H1 (cell line): ENCODE measurements around the gene KISS1R. TPM values are rescaled to one million over a fixed set of nuclear protein-coding genes. Genes with fewer than 3 reads are reported as not detected.

Source experiments
- CTCF ChIA-PET: fragments of 300-600 bp; sonication (Branson Sonifier 250); formaldehyde crosslinking; loops from one replicate; lab custom pipeline; 2021; ENCODE audit not compliant: partially characterized antibody; lab: Charles Lee
- POLR2A ChIA-PET: fragments of 300-600 bp; sonication (Branson Sonifier 250); formaldehyde crosslinking; loops from one replicate; lab custom pipeline; 2021; ENCODE audit warnings: inconsistent platforms; ENCODE audit not compliant: partially characterized antibody; lab: Charles Lee
- DNase-seq, 2 experiments: peaks; one replicate each; pipeline versions ENCODE4 v3.0.0 to v3.0.0-alpha.2; 2010 to 2022; ENCODE audit warnings: low spot score in 2 of 2, low read depth in 1 of 2, mixed read lengths in 1 of 2
- FAIRE-seq: peaks from 2 replicates; lab custom pipeline; 2011; peaks lifted over from hg19 to GRCh38; lab: Jason Lieb, UNC
- H2AFZ ChIP-seq: 2 replicates; pipeline ENCODE4 v1.8.1; 2012; ENCODE audit warnings: low read length, inconsistent platforms
- H2AK5ac ChIP-seq: 2 replicates; pipeline ENCODE4 v1.6.1; 2013; ENCODE audit warnings: low read depth, low read length
- H2BK120ac ChIP-seq: replicated peaks from 2 replicates; pipeline ENCODE3; 2013; ENCODE audit warnings: low read depth, low read length, inconsistent platforms
- H2BK12ac ChIP-seq: 2 replicates; pipeline ENCODE4 v1.6.1; 2013; ENCODE audit warnings: low read depth, low read length
- H2BK15ac ChIP-seq: 2 replicates; pipeline ENCODE4 v1.6.1; 2013; ENCODE audit warnings: low read length
- H2BK20ac ChIP-seq: 2 replicates; pipeline ENCODE4 v1.6.1; 2013; ENCODE audit warnings: low read length
- H2BK5ac ChIP-seq: 2 replicates; pipeline ENCODE4 v1.6.1; 2013; ENCODE audit warnings: low read depth, low read length
- H3K14ac ChIP-seq: 2 replicates; pipeline ENCODE4 v1.6.1; 2013; ENCODE audit warnings: inconsistent platforms; ENCODE audit not compliant: insufficient read length
- H3K18ac ChIP-seq: 2 replicates; pipeline ENCODE4 v1.6.1; 2013; ENCODE audit warnings: low read length; ENCODE audit errors: extremely low read depth
- H3K23ac ChIP-seq: 2 replicates; pipeline ENCODE4 v1.6.1; 2013; ENCODE audit warnings: inconsistent platforms; ENCODE audit not compliant: insufficient read length
- H3K23me2 ChIP-seq: 2 replicates; pipeline ENCODE4 v1.6.1; 2013; ENCODE audit warnings: low read depth, low read length
- H3K27ac ChIP-seq: 2 replicates; pipeline ENCODE4 v1.6.1; 2011; ENCODE audit warnings: low read depth, low read length, inconsistent platforms
- H3K27me3 ChIP-seq, 4 experiments: replicated peaks in 1 of 4; 1 replicate in 1 of 4; 2 replicates in 3 of 4; pipeline versions ENCODE4 v1.6.1 to v1.8.1; 2011 to 2013; ENCODE audit warnings: low read length in 3 of 4, mild to moderate bottlenecking in 3 of 4, inconsistent platforms in 2 of 4, mixed read lengths in 2 of 4, moderate library complexity in 1 of 4; ENCODE audit not compliant: control insufficient read depth in 3 of 4, insufficient read depth in 3 of 4; ENCODE audit errors: extremely low read depth in 1 of 4
- H3K36me3 ChIP-seq, 4 experiments: 2 replicates each; pipeline versions ENCODE4 v1.6.1 to v1.8.1; 2011 to 2013; ENCODE audit warnings: mild to moderate bottlenecking in 4 of 4, low read length in 3 of 4, moderate library complexity in 2 of 4, control low read depth in 1 of 4, inconsistent platforms in 1 of 4; ENCODE audit not compliant: insufficient read depth in 4 of 4, control insufficient read depth in 2 of 4
- H3K4ac ChIP-seq: replicated peaks from 2 replicates; pipeline ENCODE3; 2013; ENCODE audit warnings: low read length, low read depth, mixed read lengths, inconsistent platforms; ENCODE audit not compliant: insufficient read length
- H3K4me1 ChIP-seq, 4 experiments: replicated peaks in 1 of 4; 1 replicate in 1 of 4; 2 replicates in 3 of 4; pipeline versions ENCODE4 v1.6.1 to v1.8.1; 2011 to 2013; ENCODE audit warnings: low read length in 3 of 4, inconsistent platforms in 2 of 4, mixed read lengths in 1 of 4; ENCODE audit not compliant: insufficient read depth in 4 of 4, control insufficient read depth in 3 of 4
- H3K4me2 ChIP-seq, 2 experiments: 2 replicates each; pipeline versions ENCODE4 v1.6.1 to v1.8.1; 2011 to 2013; ENCODE audit warnings: low read depth in 2 of 2, low read length in 2 of 2, control low read depth in 1 of 2, inconsistent platforms in 1 of 2, mild to moderate bottlenecking in 1 of 2; ENCODE audit not compliant: insufficient read depth in 1 of 2
- H3K4me3 ChIP-seq, 4 experiments: fragments of 200-600, 300-600 bp in 1 of 4; sonication (generic), shearing (Covaris generic), sonication (Bioruptor Twin) in 1 of 4; 2 replicates each; pipeline versions ENCODE4 v1.5.1 to v1.8.1; 2011 to 2016; ENCODE audit warnings: low read length in 4 of 4, low read depth in 3 of 4, control low read depth in 2 of 4, inconsistent platforms in 2 of 4, mild to moderate bottlenecking in 2 of 4, mixed read lengths in 1 of 4, moderate library complexity in 1 of 4; ENCODE audit not compliant: insufficient read depth in 2 of 4; ENCODE audit errors: extremely low read depth in 1 of 4
- H3K56ac ChIP-seq: replicated peaks from 2 replicates; pipeline ENCODE3; 2013; ENCODE audit warnings: low read depth, mild to moderate bottlenecking, mixed read lengths, low read length, inconsistent platforms; ENCODE audit not compliant: insufficient read length
- H3K79me1 ChIP-seq: 2 replicates; pipeline ENCODE4 v1.6.1; 2013; ENCODE audit warnings: low read depth, low read length, control low read depth
- H3K79me2 ChIP-seq, 2 experiments: 2 replicates each; pipeline versions ENCODE4 v1.6.1 to v1.8.1; 2012 to 2013; ENCODE audit warnings: low read length in 2 of 2, mild to moderate bottlenecking in 2 of 2, inconsistent platforms in 1 of 2; ENCODE audit not compliant: insufficient read depth in 2 of 2, control insufficient read depth in 1 of 2
- H3K9ac ChIP-seq, 4 experiments: replicated peaks in 1 of 4; 1 replicate in 1 of 4; 2 replicates in 3 of 4; pipeline versions ENCODE4 v1.6.1 to v1.8.1; 2011 to 2013; ENCODE audit warnings: low read depth in 3 of 4, low read length in 3 of 4, control low read depth in 2 of 4, mild to moderate bottlenecking in 2 of 4, moderate library complexity in 2 of 4, inconsistent platforms in 1 of 4; ENCODE audit errors: extremely low read depth in 1 of 4
- H3K9me3 ChIP-seq, 2 experiments: 2 replicates each; pipeline versions ENCODE4 v1.6.1 to v1.8.1; 2012 to 2013; ENCODE audit warnings: mild to moderate bottlenecking in 2 of 2, moderate library complexity in 2 of 2, control low read depth in 1 of 2, inconsistent platforms in 1 of 2, low read depth in 1 of 2, low read length in 1 of 2, mixed read lengths in 1 of 2; ENCODE audit not compliant: insufficient read depth in 2 of 2
- H4K20me1 ChIP-seq, 2 experiments: replicated peaks in 1 of 2; 2 replicates each; pipeline versions ENCODE3 to v1.8.1; 2011 to 2013; ENCODE audit warnings: inconsistent platforms in 2 of 2, low read length in 2 of 2, mild to moderate bottlenecking in 1 of 2; ENCODE audit not compliant: insufficient read depth in 2 of 2, control insufficient read depth in 1 of 2
- H4K5ac ChIP-seq: 2 replicates; pipeline ENCODE4 v1.6.1; 2013; ENCODE audit warnings: low read length, low read depth, mixed read lengths, inconsistent platforms; ENCODE audit not compliant: insufficient read length
- H4K8ac ChIP-seq: 2 replicates; pipeline ENCODE4 v1.8.0; 2013; ENCODE audit warnings: mild to moderate bottlenecking, moderate library complexity, low read length, inconsistent platforms; ENCODE audit not compliant: insufficient read depth; ENCODE audit errors: extremely low read depth
- H4K91ac ChIP-seq: replicated peaks from 2 replicates; pipeline ENCODE3; 2013; ENCODE audit warnings: low read length, mixed read lengths, inconsistent platforms; ENCODE audit not compliant: insufficient read length
- CEBPB ChIP-seq: IDR thresholded peaks from 2 replicates; pipeline ENCODE4 v1.6.1; 2012; ENCODE audit warnings: low read depth, low read length
- CHD1 ChIP-seq: IDR thresholded peaks from 2 replicates; pipeline ENCODE4 v1.6.1; 2012; ENCODE audit warnings: low read depth, low read length, improper control_type of control experiment
- CREB1 ChIP-seq: IDR thresholded peaks from 2 replicates; pipeline ENCODE4 v1.6.1; 2012; ENCODE audit warnings: inconsistent platforms
- GTF2F1 ChIP-seq: IDR thresholded peaks from 2 replicates; pipeline ENCODE4 v1.6.1; 2012; ENCODE audit warnings: low read depth, low read length, improper control_type of control experiment, borderline replicate concordance
- RFX5 ChIP-seq: IDR thresholded peaks from 2 replicates; pipeline ENCODE4 v1.6.1; 2011; ENCODE audit warnings: low read depth, low read length, improper control_type of control experiment, borderline replicate concordance
- SIRT6 ChIP-seq: IDR thresholded peaks from one replicate; pipeline ENCODE4 v1.7.1; 2012; ENCODE audit warnings: low read length, inconsistent platforms
- SP1 ChIP-seq: IDR thresholded peaks from 2 replicates; pipeline ENCODE4 v1.6.1; 2011; ENCODE audit warnings: low read depth, low read length
- SUZ12 ChIP-seq: fragments of 200-600 bp; sonication (generic); IDR thresholded peaks from 2 replicates; pipeline ENCODE4 v1.6.1; 2012; ENCODE audit warnings: mild to moderate bottlenecking, inconsistent platforms, low read length, moderate library complexity, mixed read lengths
- TBP ChIP-seq: IDR thresholded peaks from 2 replicates; pipeline ENCODE4 v1.6.1; 2011; ENCODE audit warnings: low read depth, low read length, improper control_type of control experiment
- TCF12 ChIP-seq: IDR thresholded peaks from 2 replicates; pipeline ENCODE4 v1.6.1; 2011; ENCODE audit warnings: low read depth, mild to moderate bottlenecking, low read length
- USF2 ChIP-seq: IDR thresholded peaks from 2 replicates; pipeline ENCODE4 v1.6.1; 2011; ENCODE audit warnings: low read length, improper control_type of control experiment
- WGBS, 2 experiments: shearing (Covaris generic) in 1 of 2; methylation state at CpG; one replicate each; pipeline versions ENCODE4 v1.1.6 to v1.1.7; 2013 to 2015; ENCODE audit warnings: low lambda C conversion rate in 2 of 2, mixed read lengths in 2 of 2, inconsistent platforms in 1 of 2, low coverage in 1 of 2, missing lambda C conversion rate in 1 of 2; ENCODE audit not compliant: insufficient replicate concordance in 2 of 2, insufficient coverage in 1 of 2, insufficient read length in 1 of 2; ENCODE audit errors: extremely low coverage in 1 of 2, missing lambda C conversion rate in 1 of 2; 5-methylcytosine and 5-hydroxymethylcytosine counted together
- polyA plus RNA-seq, 7 experiments: library from polyadenylated mRNA; depleted of rRNA in 3 of 7; stranded (reverse) in 5 of 7; unstranded in 2 of 7; fragments of >200 nt in 5 of 7; fragments of 200-250 nt in 2 of 7; gene quantifications; 1 replicate in 5 of 7; 2 replicates in 1 of 7; 4 replicates in 1 of 7; pipeline versions ENCODE4 v1.2.1 to v1.2.3, GENCODE V29; 2011 to 2013; ENCODE audit warnings: missing spikeins in 2 of 7, mixed read lengths in 2 of 7
- total RNA-seq: library from RNA; stranded (reverse); fragmentation: NEBNext Ultra II Directional; extraction: Animal tissue kit (Norgen Biotek cat#: 25700); gene quantifications from 2 replicates; pipeline ENCODE4 v1.2.1, GENCODE V29; 2021
- TF ChIP-seq, protein P1 (sequence below), 3 experiments: IDR thresholded peaks; 1 replicate in 2 of 3; 2 replicates in 1 of 3; pipeline versions ENCODE4 v1.5.1 to v1.6.1; 2011; ENCODE audit warnings: low read length in 3 of 3, mild to moderate bottlenecking in 3 of 3, inconsistent platforms in 2 of 3, low read depth in 1 of 3, moderate library complexity in 1 of 3; ENCODE audit not compliant: insufficient read depth in 1 of 3; ENCODE audit errors: control extremely low read depth in 1 of 3

The KISS1R gene
- total and polyA plus RNA-seq, 2 of the 8 experiments (the other 6 are each of a cell fraction or from before 2014, with no cell fraction given): 2.3 to 2.7 TPM

DNA sequence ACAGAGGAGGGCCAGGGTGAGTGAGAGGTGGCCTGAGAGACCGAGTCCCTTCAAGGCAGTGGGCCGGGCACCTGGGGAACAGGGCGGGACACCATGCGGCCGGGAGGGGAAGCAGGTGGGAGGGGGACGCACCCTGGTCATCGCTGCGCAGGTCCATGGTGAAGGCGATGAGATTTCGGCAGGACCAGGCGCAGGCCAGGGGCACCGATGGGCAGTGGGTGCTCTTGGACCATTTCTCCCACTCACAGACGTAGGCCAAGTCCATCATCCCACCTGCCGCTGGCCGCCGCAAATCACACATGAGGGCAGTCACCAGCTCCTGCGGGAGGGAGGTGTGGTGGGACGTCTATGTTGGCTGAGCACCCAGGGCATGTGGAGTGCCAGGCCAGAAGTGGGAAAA is 26.3 kb upstream of the KISS1R start:
- Histone ChIP-seq H3K56ac (no peak overlapping the region), H2BK12ac (no peak overlapping the region), H2AFZ (no peak overlapping the region), H2BK120ac (no peak overlapping the region), H3K79me1 (peaks cover 7% of the 10 kb centered on the region), H3K27ac (no peak overlapping the region), H3K4ac (no peak overlapping the region), H3K27me3 (no peaks in the 10 kb centered on the region), H3K36me3 (peaks cover 0 to 13% (median 7%) of the 10 kb centered on the region in 4 experiments; a peak in 3 of 8 replicates), H4K91ac (no peak overlapping the region), H3K4me2 (no peak overlapping the region), H3K23ac (no peak overlapping the region), H3K23me2 (peaks cover 3% of the 10 kb centered on the region; the same call in 1 of the 2 replicates), H3K79me2 (no peaks in the 10 kb centered on the region; a peak in 1 of 4 replicates), H2BK15ac (no peak overlapping the region), H3K9ac (no peak overlapping the region), H3K18ac (no peak overlapping the region), H4K8ac (no peak overlapping the region), H2BK20ac (no peak overlapping the region), H4K20me1 (peaks cover under 1 to 13% of the 10 kb centered on the region in 2 experiments), H4K5ac (no peak overlapping the region), H2AK5ac (no peak overlapping the region), H3K4me1 (peaks cover 0 to 5% (median under 1%) of the 10 kb centered on the region in 4 experiments; a peak in 3 of 7 replicates), H3K9me3 (no peaks in the 10 kb centered on the region), H2BK5ac (no peak overlapping the region), H3K4me3 (no peak overlapping the region), H3K14ac (no peak overlapping the region)
- CTCF ChIA-PET: no interaction called here
- POLR2A ChIA-PET: interaction anchor here (1.0 to 8.8 kb wide), 2 partner anchors 13 to 28 kb away, joined by 3 to 82 read pairs; no protein-coding TSS in a partner anchor
- DNase-seq (no peak), FAIRE-seq (no peak)
- 94% methylated on average over 9 of the region's 18 CpGs; no CpG with 5 or more reads in 1 of the 2 experiments for WGBS, 2 experiments
- no peak for TF ChIP-seq CREB1
- TF ChIP-seq, protein P1, sequence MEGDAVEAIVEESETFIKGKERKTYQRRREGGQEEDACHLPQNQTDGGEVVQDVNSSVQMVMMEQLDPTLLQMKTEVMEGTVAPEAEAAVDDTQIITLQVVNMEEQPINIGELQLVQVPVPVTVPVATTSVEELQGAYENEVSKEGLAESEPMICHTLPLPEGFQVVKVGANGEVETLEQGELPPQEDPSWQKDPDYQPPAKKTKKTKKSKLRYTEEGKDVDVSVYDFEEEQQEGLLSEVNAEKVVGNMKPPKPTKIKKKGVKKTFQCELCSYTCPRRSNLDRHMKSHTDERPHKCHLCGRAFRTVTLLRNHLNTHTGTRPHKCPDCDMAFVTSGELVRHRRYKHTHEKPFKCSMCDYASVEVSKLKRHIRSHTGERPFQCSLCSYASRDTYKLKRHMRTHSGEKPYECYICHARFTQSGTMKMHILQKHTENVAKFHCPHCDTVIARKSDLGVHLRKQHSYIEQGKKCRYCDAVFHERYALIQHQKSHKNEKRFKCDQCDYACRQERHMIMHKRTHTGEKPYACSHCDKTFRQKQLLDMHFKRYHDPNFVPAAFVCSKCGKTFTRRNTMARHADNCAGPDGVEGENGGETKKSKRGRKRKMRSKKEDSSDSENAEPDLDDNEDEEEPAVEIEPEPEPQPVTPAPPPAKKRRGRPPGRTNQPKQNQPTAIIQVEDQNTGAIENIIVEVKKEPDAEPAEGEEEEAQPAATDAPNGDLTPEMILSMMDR (IDR thresholded peaks at IDR 0.05; ENCODE audit: control extremely low read depth in 1 of 3, insufficient read depth in 1 of 3, low read depth in 1 of 3, low read length in 3 of 3): no peak
- no peak for TF ChIP-seq USF2
- no peak for TF ChIP-seq CEBPB
- no peak for TF ChIP-seq SIRT6
- no peak for TF ChIP-seq RFX5
- TF ChIP-seq GTF2F1: no peak
- TF ChIP-seq SUZ12: no peak
- TF ChIP-seq TCF12: no peak
- TF ChIP-seq CHD1: no peak
- no peak for TF ChIP-seq SP1
- no peak for TF ChIP-seq TBP
